HUDEP-2 (cell line): ENCODE measurements around the gene RADIL.

Experiments used
- DNase-seq, 76 experiments: peaks; one replicate each; lab custom pipeline; 2025; ENCODE audit not compliant: unreplicated experiment in 76 of 76; lab: John Stamatoyannopoulos, UW

RADIL gene

GRCh38 chr7:4763794-4764185 is 119.7 kb downstream of the RADIL start:
- DNase-seq, result no peak

GRCh38 chr7:4763091-4763793 is 120.3 kb downstream of the RADIL start:
- DNase-seq, result no peak

DNA sequence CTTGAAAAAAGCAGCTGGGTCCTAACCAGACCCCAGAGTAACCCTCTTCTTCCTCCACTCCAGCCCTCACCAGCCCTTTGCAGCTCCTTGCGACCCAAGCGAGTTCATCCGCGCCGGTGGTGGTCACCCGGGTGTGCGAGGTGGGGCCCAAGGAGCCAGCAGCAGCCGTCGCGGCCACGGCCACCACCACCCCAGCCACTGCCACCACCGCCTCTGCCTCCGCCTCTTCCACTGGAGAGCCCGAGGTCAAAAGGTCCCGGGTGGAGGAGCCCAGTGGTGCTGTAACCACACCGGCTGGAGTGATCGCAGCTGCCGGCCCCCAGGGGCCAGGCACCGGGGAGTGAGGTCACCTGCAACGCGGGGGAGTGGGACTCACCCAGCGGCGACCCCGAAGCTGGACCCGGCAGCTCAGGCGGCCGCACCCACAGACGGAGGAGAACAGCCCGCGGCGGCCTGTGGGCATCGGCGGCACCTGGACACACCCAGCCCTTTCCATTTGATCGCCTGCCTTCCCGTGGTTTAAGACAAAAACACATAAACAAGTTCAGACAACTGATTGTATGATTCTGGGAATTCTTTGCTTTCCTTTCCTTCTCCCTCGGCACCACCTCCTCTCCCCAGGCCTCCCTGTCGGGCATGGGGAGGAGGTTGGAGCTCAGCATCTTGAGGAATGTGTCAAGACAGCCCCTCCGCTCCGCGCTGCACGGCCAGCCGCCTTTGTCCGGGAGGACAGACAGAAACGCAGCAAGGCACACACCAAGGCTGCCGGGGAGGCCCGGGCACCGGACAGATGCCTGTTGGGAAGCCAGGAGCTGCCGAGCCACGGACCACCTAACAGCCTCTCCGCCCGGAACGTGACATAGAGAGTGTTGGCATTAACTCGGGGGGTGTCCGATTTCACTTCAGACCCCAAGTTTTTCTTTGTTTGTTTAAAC is 121.1 kb downstream of the RADIL start:
- DNase-seq, result no peak

- DNase-seq, result no peak
Measured at GRCh38 chr7:4760952-4761351, 122.6 kb downstream of the RADIL start.

DNA sequence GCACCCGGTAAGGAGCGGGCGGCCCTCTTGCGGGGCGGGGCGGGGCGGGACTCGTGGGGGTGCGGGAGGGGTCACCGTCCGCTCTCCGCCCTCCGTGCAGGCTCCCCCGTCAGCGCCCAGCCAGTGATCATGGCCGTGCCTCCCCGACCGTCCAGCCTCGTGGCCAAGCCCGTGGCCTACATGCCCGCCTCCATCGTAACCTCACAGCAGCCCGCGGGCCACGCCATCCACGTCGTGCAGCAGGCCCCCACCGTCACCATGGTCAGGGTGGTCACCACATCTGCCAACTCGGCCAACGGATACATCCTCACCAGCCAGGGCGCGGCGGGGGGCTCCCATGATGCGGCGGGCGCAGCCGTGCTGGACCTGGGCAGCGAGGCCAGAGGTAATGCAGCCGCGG is 124.3 kb downstream of the RADIL start:
- DNase-seq, result no peak

GRCh38 chr7:4758791-4759190 is 124.7 kb downstream of the RADIL start:
- no peak for DNase-seq

DNA sequence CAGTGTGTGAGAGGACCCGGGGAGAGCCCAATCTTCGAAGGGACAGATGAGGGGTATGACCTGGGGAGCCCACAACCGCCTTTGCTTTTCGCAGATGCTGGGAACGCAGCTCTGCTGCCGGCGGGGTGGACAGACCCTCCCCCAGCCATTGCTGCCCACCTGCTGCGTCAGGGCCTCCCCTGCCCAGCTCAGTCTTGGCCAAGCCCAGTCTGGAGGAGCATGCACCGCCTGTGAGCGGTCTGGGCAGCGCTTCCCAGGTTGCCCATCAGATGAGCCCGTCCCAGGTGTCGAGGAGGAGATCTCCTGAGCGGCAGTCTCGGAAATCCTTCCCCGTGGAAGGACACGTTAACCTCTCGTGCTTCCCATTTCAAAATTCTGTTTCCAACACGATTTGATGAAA is 125.4 kb downstream of the RADIL start:
- DNase-seq, result no peak

GRCh38 chr7:4755045-4755444 is 128.5 kb downstream of the RADIL start:
- DNase-seq, result no peak

DNA sequence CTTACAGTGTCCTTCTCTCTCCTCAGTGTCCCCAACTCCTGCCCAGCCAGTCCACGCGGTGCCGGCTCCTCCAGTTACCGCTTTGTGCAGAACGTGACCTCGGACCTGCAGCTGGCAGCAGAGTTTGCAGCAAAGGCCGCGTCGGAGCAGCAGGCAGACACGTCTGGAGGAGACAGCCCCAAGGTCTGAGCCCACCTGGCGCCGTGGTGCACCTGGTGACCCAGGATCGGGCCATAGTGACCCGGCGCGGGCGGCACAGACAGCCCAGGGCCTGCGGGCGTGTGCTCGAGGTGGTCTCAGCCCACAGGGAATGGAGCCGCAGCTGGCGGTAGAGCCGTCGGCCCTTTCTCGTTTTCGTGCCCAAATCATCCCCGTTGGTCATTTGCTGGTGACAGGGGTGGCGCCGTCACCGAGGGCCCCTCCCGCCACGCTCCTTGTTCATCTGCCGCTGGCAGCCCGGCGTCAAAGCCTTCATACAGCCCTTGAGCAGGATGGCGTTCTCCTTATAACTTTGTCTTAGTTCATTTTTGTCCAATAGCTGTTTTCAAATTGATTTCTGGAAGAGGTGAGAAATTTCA is 129.0 kb downstream of the RADIL start:
- DNase-seq, result no peak

DNA sequence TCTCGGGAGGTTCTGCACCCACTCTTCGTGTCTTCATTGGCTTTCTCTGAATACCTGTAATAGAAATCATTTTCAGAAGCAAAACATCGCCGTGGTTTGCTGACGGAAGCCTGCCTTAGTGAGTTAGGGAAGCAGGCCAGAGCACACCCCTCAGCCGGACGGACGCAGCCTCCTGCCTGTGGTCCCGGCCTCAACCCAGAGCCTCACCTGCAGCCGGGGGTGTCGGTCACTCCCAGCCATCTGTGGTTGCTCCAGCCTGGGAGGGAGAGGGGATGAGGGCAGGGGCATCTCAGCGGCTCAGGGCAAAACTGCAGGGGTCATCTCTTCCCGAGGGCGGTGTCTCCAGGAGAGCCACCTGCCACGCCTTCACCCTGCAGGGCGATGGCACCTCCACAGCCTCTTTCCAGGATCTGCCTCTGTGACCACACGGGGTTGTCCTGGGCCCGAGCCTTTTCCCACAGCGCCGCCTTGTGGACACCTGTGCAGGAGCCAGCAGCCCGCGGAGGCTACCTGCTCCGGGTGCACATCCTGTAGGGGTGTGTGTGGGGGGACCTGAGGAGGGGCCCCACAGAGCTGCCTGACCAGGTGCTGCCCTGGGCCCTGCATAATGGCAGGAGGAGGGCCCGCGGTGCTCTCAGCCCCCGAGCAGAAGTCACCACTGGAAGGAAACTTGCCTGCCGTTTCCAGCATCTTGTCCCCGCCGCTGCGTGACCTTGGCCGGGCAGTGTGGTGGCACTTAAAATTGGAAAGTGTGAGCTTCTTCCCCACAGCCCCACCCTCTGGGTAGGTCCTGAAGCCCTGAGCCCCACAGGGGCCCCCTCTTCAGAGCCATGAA is 129.7 kb downstream of the RADIL start:
- DNase-seq, result peak in 66 of 76 experiments; percentile 5 to 83 (median 58)

DNA sequence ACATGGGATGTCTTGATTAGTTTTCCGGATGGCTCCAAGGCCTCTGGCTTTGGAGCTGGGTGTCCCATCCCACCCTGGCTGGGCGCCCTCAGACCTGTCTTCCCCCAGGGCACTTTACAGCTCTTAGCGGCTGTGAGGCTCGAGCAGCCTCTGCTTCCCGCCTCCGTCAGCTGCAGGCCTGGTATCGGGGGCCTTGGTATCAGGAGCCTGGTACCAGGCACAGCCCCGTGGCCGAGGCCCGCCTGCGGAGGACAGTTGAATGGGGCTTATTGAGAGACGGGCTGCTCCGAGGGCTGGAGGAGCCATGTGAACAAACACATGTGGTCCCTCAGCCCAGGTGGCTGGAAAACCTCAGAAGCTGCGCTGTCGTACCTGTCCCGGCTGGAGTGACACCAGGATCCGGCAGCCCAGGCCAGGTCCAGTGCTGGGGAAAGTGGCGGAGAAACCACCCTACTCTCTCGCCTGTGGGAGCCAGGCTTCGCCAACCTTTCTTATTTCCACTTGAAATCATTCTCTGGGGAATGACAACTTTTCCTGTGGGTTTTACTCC is 132.0 kb downstream of the RADIL start:
- no peak for DNase-seq

DNA sequence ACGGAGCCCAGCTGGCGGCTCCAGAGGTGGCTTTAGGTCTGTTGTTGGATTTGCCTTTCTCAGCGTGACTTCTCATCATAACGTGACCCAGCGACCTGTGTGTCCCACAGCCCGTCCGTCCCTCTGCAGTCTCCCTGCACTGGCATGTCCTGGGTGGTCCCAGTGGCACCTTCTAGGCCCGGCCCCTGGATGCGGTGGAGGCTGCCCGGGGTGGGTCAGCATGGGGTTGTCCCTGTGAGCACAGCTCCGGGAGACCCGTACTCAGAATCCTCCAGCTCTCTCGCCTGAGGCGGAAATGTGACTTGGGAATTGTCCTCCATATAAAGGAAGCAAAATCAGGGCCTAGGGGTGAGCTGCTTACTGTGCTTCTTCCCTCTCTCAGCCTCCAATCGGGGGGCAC is 133.7 kb downstream of the RADIL start:
- no peak for DNase-seq

DNA sequence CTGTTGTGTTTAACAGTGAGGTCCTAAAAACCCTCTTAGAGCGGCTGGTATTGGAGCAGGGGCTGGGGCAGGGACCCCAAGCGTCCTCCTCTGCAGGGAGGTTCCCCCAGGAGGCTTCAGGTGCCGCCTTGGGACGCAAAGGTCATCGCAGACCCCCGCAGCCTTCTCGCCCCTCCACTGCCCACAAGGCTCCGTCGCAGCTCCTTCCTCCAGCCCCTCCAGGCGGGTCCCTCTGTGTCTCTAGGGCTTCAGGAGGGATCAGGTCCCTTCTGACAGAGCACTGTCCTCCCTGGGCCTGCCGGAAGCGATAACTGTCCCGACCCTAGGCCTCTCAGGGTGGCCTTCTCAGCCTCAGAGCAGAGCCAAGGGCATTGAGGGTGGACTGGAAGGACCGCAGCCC is 134.2 kb downstream of the RADIL start:
- DNase-seq, result no peak
